ENCODE data around the gene DCAF10.

The DCAF10 gene

DNA sequence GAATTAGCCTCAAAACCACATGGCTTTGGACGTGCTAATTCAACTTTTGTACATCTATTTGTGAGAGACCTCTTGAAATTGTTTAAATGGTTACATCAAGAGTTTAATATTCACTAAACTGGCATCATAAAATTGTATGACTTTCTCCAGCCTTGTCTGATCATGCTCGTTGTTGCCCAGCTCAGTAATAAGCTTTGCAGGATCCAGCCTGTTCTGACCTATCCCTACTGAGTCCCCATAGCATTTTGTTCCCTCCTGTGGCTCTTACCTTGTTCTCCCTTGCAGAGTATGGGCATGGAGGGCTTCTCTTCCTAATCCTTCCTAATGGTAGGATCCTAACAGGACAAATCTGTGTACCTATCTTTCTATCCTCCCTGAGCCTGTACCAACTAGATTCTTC lies 22.1 kb upstream of the DCAF10 start:
- no peak overlapping the region for H3K4me3 ChIP-seq (ENCODE audit: low read length)
- DNase-seq (ENCODE audit: low read depth): no peak
- TF ChIP-seq, protein P1, sequence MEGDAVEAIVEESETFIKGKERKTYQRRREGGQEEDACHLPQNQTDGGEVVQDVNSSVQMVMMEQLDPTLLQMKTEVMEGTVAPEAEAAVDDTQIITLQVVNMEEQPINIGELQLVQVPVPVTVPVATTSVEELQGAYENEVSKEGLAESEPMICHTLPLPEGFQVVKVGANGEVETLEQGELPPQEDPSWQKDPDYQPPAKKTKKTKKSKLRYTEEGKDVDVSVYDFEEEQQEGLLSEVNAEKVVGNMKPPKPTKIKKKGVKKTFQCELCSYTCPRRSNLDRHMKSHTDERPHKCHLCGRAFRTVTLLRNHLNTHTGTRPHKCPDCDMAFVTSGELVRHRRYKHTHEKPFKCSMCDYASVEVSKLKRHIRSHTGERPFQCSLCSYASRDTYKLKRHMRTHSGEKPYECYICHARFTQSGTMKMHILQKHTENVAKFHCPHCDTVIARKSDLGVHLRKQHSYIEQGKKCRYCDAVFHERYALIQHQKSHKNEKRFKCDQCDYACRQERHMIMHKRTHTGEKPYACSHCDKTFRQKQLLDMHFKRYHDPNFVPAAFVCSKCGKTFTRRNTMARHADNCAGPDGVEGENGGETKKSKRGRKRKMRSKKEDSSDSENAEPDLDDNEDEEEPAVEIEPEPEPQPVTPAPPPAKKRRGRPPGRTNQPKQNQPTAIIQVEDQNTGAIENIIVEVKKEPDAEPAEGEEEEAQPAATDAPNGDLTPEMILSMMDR (conservative IDR thresholded peaks at IDR 0.05; ENCODE audit: low read length): no peak

DNA sequence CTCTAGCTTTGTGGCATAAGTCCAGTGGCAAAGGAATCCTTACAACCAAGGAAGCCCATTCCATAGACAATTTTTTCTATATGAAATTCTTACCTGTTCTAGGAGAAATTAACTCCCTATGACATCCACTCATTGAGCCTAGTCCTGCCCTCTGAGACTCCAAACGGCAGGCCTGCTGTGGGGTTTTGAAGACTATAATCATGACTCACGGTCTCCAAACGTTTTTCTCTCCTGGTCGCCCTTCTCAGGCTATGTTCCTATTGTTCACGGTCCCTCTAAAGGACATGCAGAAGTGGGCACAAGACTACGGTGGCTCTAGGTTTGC lies 16.3 kb upstream of the DCAF10 start:
- TF ChIP-seq, protein P1 (conservative IDR thresholded peaks at IDR 0.05; ENCODE audit: low read length): no peak
- no peak for DNase-seq (ENCODE audit: low read depth)
- peak overlapping the region; percentile 95 for H3K4me3 ChIP-seq (ENCODE audit: low read length)

DNA sequence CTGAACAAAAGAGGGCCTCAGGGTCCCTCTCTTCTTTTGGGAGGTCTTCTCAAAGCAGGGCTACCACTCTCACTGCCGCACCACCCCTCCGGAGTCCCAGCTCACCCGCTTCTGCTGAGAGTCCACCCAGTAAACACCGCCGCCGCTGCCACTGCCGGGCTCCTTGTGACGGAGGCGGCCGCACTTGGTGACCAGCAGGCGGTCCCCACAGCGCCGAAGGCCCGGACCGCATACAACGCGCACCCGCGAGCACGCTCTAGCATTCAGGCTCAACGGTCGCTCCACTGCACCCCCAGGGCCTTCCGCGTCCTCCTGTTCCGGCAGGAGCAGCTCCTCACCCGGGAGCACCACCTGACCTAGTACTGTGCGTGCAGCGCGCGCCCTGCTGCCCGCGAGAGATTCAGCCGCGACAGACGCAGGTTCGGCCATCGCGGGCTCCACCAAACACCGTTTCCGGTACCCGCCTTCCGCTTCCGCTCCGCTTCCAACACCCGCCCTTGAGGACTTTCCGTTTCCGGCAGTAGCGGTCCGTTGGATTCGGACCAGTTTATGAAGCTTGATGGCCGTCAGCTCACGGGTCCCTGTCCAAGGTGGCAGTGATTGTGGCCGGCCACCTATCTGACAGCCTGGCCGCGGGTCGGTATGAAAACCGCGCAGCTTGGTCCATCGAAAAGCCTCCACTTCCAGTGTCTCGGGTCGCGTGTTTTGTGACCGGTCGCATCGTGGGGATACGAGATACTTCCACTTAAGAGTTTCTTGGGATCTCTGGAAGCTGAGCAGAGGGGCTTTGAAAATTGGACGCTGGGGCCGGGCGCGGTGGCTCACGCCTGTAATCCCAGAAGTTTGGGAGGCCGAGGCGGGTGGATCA lies 15.7 kb upstream of the DCAF10 start, which contains the start of gene EXOSC3:
TSS of gene EXOSC3 (minus strand) at position 449 of the 868 bp plus-strand sequence. CDS start at position 429, 20 bp downstream.
- TF ChIP-seq, protein P1 (conservative IDR thresholded peaks at IDR 0.05; ENCODE audit: low read length): peak; percentile 6
- peak; percentile 87 for DNase-seq (ENCODE audit: low read depth)
- peak within 1 kb of the TSS; percentile 95 for H3K4me3 ChIP-seq (ENCODE audit: low read length)

DNA sequence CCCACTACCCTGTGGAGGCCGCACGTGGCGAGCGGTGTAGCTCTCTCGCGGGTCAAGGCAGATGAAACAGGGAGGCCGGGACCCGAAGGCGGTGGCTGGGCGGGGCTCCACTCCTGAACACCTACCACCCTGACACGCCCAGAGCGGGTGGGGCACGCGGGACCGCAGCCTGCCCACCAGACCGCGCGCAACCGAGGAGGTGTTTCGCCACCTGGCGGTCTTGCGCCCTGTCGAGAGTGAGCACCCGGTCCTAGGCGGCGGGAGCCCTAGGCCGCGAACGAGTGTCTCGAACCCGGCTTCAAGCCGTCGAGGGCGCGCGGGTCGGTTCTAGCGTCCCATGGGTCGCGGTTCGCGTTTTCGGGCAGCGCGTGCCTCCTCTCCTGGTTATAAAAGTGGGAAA lies 13.5 kb upstream of the DCAF10 start:
- H3K4me3 ChIP-seq (ENCODE audit: low read length): no peak overlapping the region
- TF ChIP-seq, protein P1 (conservative IDR thresholded peaks at IDR 0.05; ENCODE audit: low read length): no peak
- DNase-seq (ENCODE audit: low read depth): no peak

DNA sequence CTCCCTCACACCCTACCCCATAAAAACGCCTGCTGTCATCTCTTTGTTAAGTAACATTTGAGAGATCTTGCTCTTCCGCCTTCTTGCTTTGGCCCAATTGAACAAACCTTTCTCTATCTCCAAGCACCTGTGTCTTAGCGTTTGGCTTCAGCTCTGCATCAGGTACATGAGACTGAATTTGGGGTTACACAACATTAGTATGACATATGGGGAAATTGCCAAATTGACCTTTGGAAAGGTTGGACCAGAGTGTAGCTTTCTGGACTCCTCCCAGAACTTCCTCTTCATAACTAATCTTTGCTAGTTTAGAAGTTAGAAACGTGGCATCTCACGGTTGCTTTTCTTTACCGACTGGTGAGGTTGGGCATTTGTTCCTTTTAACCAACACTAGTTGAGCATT lies 12.3 kb upstream of the DCAF10 start:
- DNase-seq (ENCODE audit: low read depth): no peak
- H3K4me3 ChIP-seq (ENCODE audit: low read length): no peak overlapping the region
- TF ChIP-seq, protein P1 (conservative IDR thresholded peaks at IDR 0.05; ENCODE audit: low read length): no peak

DNA sequence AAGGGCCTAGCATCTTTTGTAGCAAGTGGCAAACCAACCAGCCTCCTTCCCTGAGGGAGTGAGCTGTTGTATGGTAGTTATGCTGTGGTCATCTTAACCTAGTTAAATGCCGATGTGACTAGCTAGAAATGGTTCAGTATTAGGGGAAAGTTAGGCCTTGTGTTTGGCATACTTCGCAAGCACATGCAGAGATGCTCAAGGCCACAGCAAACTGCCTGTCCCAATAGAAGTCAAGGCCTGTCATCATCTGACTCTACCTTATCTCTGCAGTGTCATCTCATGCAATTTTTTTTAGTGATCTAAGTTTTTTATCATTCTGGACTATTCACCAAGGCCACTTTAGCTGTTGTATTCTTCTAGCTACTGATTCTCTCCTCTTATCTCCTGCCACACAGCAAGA lies 10.5 kb upstream of the DCAF10 start:
- no peak for DNase-seq (ENCODE audit: low read depth)
- H3K4me3 ChIP-seq (ENCODE audit: low read length): no peak overlapping the region
- TF ChIP-seq, protein P1 (conservative IDR thresholded peaks at IDR 0.05; ENCODE audit: low read length): no peak

DNA sequence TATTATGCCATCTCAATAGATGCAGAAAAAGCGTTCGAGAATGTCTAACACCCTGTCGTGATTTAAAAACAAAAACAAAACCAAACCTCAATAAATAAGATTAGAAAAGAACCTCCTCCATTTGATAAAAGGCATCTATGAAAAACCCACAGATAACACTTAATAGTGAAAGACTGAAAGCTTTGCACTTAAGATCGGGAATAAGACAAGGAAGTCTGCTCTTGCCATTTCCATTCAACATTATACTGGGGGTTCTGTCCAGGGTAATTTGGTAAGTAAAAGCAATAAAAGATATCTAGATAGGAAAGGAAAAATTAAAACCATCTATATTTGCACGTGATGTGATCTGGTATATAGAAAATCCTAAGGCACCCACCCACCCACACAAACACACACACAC lies 8.5 kb upstream of the DCAF10 start:
- DNase-seq (ENCODE audit: low read depth): no peak
- TF ChIP-seq, protein P1 (conservative IDR thresholded peaks at IDR 0.05; ENCODE audit: low read length): no peak

More for the DNA sequence above, 8.5 kb upstream of the DCAF10 start:
- H3K4me3 ChIP-seq (ENCODE audit: low read length): no peak overlapping the region
